ENCODE results near the gene VGF. TPM values are rescaled to one million over a fixed set of nuclear protein-coding genes. Genes with fewer than 3 reads are reported as not detected.
"Not testable (repeated sequence)": the region's sequence is repeated elsewhere in the genome, so short reads cannot be mapped to it uniquely, and the experiment has no call there.

VGF gene
- total RNA-seq, 2 experiments from 2014 or later = not detected

DNA sequence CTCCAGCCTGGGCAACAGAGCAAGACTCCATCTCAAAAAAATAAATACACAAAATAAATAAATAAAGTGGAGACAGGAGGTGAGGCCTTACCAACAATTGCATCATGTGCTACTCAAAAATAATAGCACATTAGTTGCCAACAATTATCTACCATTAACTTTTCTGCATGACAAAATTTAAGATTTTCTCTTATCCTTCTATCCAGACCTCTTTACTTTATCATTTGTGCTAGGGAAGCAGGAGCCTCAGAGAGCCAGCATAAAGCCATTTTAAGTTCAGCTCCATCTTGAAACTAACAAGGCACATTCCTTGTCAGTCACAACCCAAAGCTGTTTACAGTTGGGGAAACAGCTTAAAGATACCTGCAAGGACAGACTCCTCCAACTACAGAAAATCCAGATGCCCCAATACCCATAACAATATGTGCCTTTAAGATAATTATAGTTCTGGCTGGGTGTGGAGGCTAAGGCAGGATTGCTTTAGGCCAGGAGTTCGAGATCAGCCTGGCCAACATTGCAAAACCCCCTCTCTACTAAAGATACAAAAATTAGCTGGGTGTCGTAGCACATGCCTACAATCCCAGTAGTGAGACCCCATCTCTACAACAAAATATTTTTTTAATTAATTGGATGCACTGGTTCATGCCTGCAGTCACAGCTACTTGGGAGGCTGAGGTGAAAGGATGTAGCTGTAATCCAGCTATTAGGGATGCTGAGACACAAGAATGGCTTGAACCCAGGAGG is 13.3 kb downstream of the VGF start:
- peaks cover 8% of the 10 kb centered on the region for H3K27me3 Mint-ChIP-seq
- ChIA-PET POLR2A (no interaction called here), CTCF (interaction anchor here (0.9 to 3.0 kb wide), 3 partner anchors 8 to 93 kb away, joined by 3 to 34 read pairs (median 7); partner anchors contain the start of gene FIS1)
- H3K4me3 Mint-ChIP-seq = no peak overlapping the region
- H3K36me3 Mint-ChIP-seq = peaks cover 6% of the 10 kb centered on the region
- H3K4me1 Mint-ChIP-seq (ENCODE audit: low read depth) = peaks cover 12% of the 10 kb centered on the region
- H3K9me3 Mint-ChIP-seq = no peaks in the 10 kb centered on the region
- H3K27ac Mint-ChIP-seq = no peak overlapping the region
- DNase-seq = no peak
- intact Hi-C loops (cut with micrococcal nuclease) = no loop called here

DNA sequence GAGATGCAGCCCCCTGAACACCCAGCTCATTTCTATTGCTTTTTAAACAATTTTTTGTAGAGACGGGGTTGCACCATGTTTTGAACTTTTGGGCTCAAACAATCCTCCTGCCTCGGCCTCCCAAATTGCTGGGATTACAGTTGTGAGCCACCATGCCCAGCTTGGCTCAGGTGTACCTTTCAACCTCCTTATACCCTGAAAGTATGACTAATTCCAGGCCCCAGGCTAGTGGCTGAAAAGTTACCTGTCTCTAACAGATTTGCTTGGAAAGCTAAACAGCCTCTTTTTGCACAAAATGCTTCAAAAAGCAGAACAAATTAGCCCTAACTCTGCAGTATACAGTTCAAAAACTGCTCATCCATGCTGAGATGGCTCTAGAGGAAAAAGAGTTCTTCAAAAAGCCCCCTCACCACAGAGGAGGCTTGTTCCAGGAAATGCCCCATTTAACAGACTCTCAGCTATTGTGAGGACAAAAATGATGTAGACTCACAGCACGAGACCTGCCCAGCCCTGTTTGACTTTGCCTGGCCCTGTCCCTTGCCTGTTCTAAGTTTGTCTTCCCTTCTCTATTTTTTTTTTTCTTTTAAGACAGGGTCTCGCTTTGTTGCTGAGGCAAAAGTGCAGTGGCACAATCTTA is 24.5 kb downstream of the VGF start:
- Mint-ChIP-seq H3K9me3 (no peaks in the 10 kb centered on the region), H3K27me3 (peaks cover 5% of the 10 kb centered on the region), H3K27ac (no peak overlapping the region), H3K4me3 (no peak overlapping the region), H3K36me3 (no peaks in the 10 kb centered on the region), H3K4me1 (ENCODE audit: low read depth) (peaks cover 37% of the 10 kb centered on the region)
- CTCF ChIA-PET = interaction anchor here (1.0 to 9.4 kb wide), 4 partner anchors 13 to 150 kb away, joined by 4 to 297 read pairs (median 5); no protein-coding TSS in a partner anchor
- POLR2A ChIA-PET = no interaction called here
- intact Hi-C loops (cut with micrococcal nuclease) = loop anchor here (5.0 kb wide), 1 partner anchor 151 kb away; no protein-coding TSS in a partner anchor
- no peak for DNase-seq

GRCh38 chr7:101140339-101140699 is 25.1 kb downstream of the VGF start:
- ChIA-PET CTCF (interaction anchor here (1.0 to 9.4 kb wide), 4 partner anchors 13 to 151 kb away, joined by 4 to 297 read pairs (median 4); no protein-coding TSS in a partner anchor), POLR2A (no interaction called here)
- Mint-ChIP-seq H3K9me3 (no peaks in the 10 kb centered on the region), H3K4me1 (ENCODE audit: low read depth) (peaks cover 37% of the 10 kb centered on the region), H3K27ac (no peak overlapping the region), H3K27me3 (peaks cover 9% of the 10 kb centered on the region), H3K36me3 (no peaks in the 10 kb centered on the region), H3K4me3 (no peak overlapping the region)
- DNase-seq = no peak
- intact Hi-C loops (cut with micrococcal nuclease) = loop anchor here (5.0 kb wide), 1 partner anchor 152 kb away; no protein-coding TSS in a partner anchor

DNA sequence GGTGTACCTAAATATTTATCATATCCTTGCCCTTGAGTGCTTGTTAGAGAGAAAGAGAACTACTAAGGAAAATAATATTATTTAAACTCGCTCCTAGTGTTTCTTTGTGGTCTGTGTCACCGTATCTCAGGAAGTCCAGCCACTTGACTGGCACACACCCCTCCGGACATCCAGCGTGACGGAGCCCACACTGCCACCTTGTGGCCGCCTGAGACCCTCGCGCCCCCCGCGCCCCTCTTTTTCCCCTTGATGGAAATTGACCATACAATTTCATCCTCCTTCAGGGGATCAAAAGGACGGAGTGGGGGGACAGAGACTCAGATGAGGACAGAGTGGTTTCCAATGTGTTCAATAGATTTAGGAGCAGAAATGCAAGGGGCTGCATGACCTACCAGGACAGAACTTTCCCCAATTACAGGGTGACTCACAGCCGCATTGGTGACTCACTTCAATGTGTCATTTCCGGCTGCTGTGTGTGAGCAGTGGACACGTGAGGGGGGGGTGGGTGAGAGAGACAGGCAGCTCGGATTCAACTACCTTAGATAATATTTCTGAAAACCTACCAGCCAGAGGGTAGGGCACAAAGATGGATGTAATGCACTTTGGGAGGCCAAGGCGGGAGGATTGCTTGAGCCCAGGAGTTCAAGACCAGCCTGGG is 27.0 kb downstream of the VGF start:
- ChIA-PET POLR2A (no interaction called here), CTCF (interaction anchor here (0.6 to 2.9 kb wide), 10 partner anchors 35 to 505 kb away, joined by 3 to 10 read pairs (median 4); partner anchors contain the start of genes ACHE, TRIM56 and UFSP1)
- H3K36me3 Mint-ChIP-seq = no peaks in the 10 kb centered on the region
- intact Hi-C loops (cut with micrococcal nuclease) = loop anchor here (1.0 kb wide), 1 partner anchor 16 kb away; the partner anchor contains the start of gene AP1S1
- DNase-seq = peak; percentile 94
- H3K4me3 Mint-ChIP-seq = peak overlapping the region; percentile 30
- H3K27me3 Mint-ChIP-seq = peaks cover 16% of the 10 kb centered on the region
- peak overlapping the region; percentile 72 for H3K27ac Mint-ChIP-seq
- H3K4me1 Mint-ChIP-seq (ENCODE audit: low read depth) = peaks cover 47% of the 10 kb centered on the region
- no peaks in the 10 kb centered on the region for H3K9me3 Mint-ChIP-seq

GRCh38 chr7:101137651-101138212 is 27.6 kb downstream of the VGF start:
- intact Hi-C loops (cut with micrococcal nuclease) = loop anchor here (1.0 to 2.0 kb wide), 3 partner anchors 17 to 43 kb away; partner anchors contain the start of gene AP1S1
- H3K27me3 Mint-ChIP-seq = peaks cover 19% of the 10 kb centered on the region

GRCh38 chr7:101134399-101134980 is 30.9 kb downstream of the VGF start:
- intact Hi-C loops (cut with micrococcal nuclease) = no loop called here
- no peak for DNase-seq
- Mint-ChIP-seq H3K4me3 (no peak overlapping the region), H3K27me3 (peaks cover 24% of the 10 kb centered on the region), H3K36me3 (no peaks in the 10 kb centered on the region), H3K9me3 (no peaks in the 10 kb centered on the region), H3K4me1 (ENCODE audit: low read depth) (peaks cover 42% of the 10 kb centered on the region), H3K27ac (peak overlapping the region; percentile 3)
- ChIA-PET POLR2A (no interaction called here), CTCF (interaction anchor here (1.7 to 4.8 kb wide), 3 partner anchors 8 to 58 kb away, joined by 5 to 24 read pairs (median 11); partner anchors contain the start of gene SERPINE1)

More at GRCh38 chr7:101137651-101138212, 27.6 kb downstream of the VGF start:
- no peaks in the 10 kb centered on the region for H3K9me3 Mint-ChIP-seq
- no peak for DNase-seq
- CTCF ChIA-PET = interaction anchor here (0.6 to 2.9 kb wide), 9 partner anchors 36 to 248 kb away, joined by 3 to 10 read pairs (median 4); partner anchors contain the start of genes ACHE, TRIM56 and UFSP1
- peaks cover 48% of the 10 kb centered on the region for H3K4me1 Mint-ChIP-seq (ENCODE audit: low read depth)
- H3K27ac Mint-ChIP-seq = no peak overlapping the region
- H3K4me3 Mint-ChIP-seq = no peak overlapping the region
- POLR2A ChIA-PET = interaction anchor here (0.7 kb wide), 1 partner anchor 14 kb away, joined by 3 read pairs; no protein-coding TSS in a partner anchor
- H3K36me3 Mint-ChIP-seq = no peaks in the 10 kb centered on the region

- Mint-ChIP-seq H3K9me3 (no peaks in the 10 kb centered on the region), H3K36me3 (no peaks in the 10 kb centered on the region), H3K27me3 (peaks cover 24% of the 10 kb centered on the region), H3K4me1 (ENCODE audit: low read depth) (peaks cover 40% of the 10 kb centered on the region), H3K4me3 (no peak overlapping the region), H3K27ac (no peak overlapping the region)
- CTCF ChIA-PET = interaction anchor here (1.7 to 4.8 kb wide), 3 partner anchors 8 to 58 kb away, joined by 5 to 24 read pairs (median 11); partner anchors contain the start of gene SERPINE1
- DNase-seq = peak; percentile 19
- intact Hi-C loops (cut with micrococcal nuclease) = no loop called here
- POLR2A ChIA-PET = no interaction called here
Observed at GRCh38 chr7:101133621-101134398, 31.6 kb downstream of the VGF start.

DNA sequence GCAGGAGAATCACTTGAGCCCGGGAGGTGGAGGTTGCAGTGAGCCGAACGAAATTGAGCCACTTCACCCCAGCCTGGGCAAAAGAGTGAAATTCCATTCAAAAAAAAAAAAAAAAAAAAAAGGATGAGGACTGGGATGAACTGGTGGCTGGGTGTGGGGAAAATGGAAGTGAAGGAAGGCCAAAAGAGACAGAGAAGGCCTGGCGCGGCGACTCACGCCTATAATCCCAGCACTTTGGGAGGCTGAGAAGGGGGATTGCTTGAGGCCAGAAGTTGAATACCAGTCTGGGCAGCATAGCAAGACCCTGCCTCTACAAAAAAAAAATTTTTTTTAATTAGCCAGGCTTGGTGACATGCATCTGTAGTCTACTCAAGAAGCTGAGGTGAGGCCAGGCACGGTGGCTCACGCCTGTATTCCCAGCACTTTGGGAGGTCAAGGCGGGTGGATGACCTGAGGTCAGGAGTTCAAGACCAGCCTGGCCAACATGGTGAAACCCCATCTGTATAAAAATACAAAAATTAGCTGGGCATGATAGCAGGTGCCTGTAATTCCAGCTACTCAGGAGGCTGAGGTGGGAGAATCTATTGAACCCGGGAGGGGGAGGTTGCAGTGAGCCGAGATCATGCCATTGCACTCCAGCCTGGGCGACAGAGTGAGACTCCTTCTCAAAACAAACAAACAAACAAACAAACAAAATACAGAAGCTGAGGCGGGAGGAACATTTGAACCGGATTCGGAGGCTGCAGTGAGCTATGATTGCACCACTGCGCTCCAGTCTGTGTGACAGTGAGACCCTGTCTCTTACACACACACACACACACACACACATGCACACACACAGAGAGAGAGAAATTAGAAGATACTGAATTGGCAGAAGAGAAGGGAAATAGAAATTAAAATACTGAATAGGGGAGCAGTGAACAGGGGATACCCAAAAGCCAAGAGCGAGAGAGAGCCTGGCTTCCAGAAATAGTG is 32.5 kb downstream of the VGF start:
- H3K9me3 Mint-ChIP-seq; H3K4me3 Mint-ChIP-seq; H3K36me3 Mint-ChIP-seq; intact Hi-C loops (cut with micrococcal nuclease); POLR2A ChIA-PET; DNase-seq; H3K27ac Mint-ChIP-seq: not testable (repeated sequence)
- Mint-ChIP-seq H3K4me1 (ENCODE audit: low read depth) (peaks cover 33% of the 10 kb centered on the region), H3K27me3 (peaks cover 27% of the 10 kb centered on the region)
- CTCF ChIA-PET = interaction anchor here (1.7 to 4.8 kb wide), 2 partner anchors 7 to 10 kb away, joined by 5 to 24 read pairs; partner anchors contain the start of gene SERPINE1

- peaks cover 42% of the 10 kb centered on the region for H3K27me3 Mint-ChIP-seq
- peaks cover 38% of the 10 kb centered on the region for H3K4me1 Mint-ChIP-seq (ENCODE audit: low read depth)
- CTCF ChIA-PET = interaction anchor here (0.6 kb wide), 1 partner anchor 35 kb away, joined by 4 read pairs; no protein-coding TSS in a partner anchor
- H3K36me3 Mint-ChIP-seq = no peaks in the 10 kb centered on the region
- no peak for DNase-seq
- no peak overlapping the region for H3K4me3 Mint-ChIP-seq
- intact Hi-C loops (cut with micrococcal nuclease) = no loop called here
- no peaks in the 10 kb centered on the region for H3K9me3 Mint-ChIP-seq
- H3K27ac Mint-ChIP-seq = no peak overlapping the region
- POLR2A ChIA-PET = no interaction called here
Observed at GRCh38 chr7:101129603-101130117, 35.7 kb downstream of the VGF start.
